ENCODE measurements around the gene SMIM14. TPM values are rescaled to one million over a fixed set of nuclear protein-coding genes. Genes with fewer than 3 reads are reported as not detected.

The SMIM14 gene
- total and polyA plus RNA-seq, 9 of the 15 experiments (the other 6 are each of a cell fraction or from before 2014, with no cell fraction given) = 0.98 to 3.7 (median 2.2) TPM

GRCh38 chr4:39521253-39521919 is 117.3 kb downstream of the SMIM14 start (continued):
- TF ChIP-seq ZBTB40 (IDR thresholded peaks at IDR 0.05) (no peak), ZBTB40 (CRISPR knock-in tag; IDR thresholded peaks at IDR 0.05) (no peak), THAP12 (CRISPR knock-in tag; IDR thresholded peaks at IDR 0.05) (no peak), SAP30 (IDR thresholded peaks at IDR 0.05; ENCODE audit: borderline replicate concordance, insufficient read depth, low read depth, low read length, poor library complexity, severe bottlenecking) (no peak)

Measured in K562 (cell line).